Loucy (cell line): ENCODE results near the gene B9D2.

Experiments used
- H2AFZ ChIP-seq: fragments of 200-600 bp; sonication (generic); 2 replicates; pipeline ENCODE4 v1.6.0; 2016; ENCODE audit warnings: antibody characterized with exemption, mild to moderate bottlenecking, low read length, moderate library complexity
- H3F3A ChIP-seq: fragments of 200-600 bp; 2 replicates; pipeline ENCODE4 v1.6.0; 2016; ENCODE audit warnings: antibody characterized with exemption, low read depth, mild to moderate bottlenecking
- H3K27me3 ChIP-seq: fragments of 200-600 bp; sonication (generic); 2 replicates; pipeline ENCODE4 v1.6.1; 2014; ENCODE audit warnings: low read length, mild to moderate bottlenecking; ENCODE audit not compliant: insufficient read depth, poor library complexity, severe bottlenecking
- H3K36me3 ChIP-seq: fragments of 200-600 bp; sonication (generic); 2 replicates; pipeline ENCODE4 v1.6.1; 2016; ENCODE audit warnings: low read length; ENCODE audit not compliant: insufficient read depth
- H3K4me1 ChIP-seq: fragments of 200-600 bp; sonication (generic); 2 replicates; pipeline ENCODE4 v1.5.1; 2014; ENCODE audit warnings: low read length, mild to moderate bottlenecking; ENCODE audit not compliant: insufficient read depth, poor library complexity, severe bottlenecking
- H3K4me2 ChIP-seq: fragments of 200-600 bp; sonication (generic); 2 replicates; pipeline ENCODE4 v1.6.0; 2014; ENCODE audit warnings: antibody characterized with exemption, low read length, low read depth, mild to moderate bottlenecking; ENCODE audit not compliant: poor library complexity, severe bottlenecking
- H3K4me3 ChIP-seq: fragments of 200-600 bp; sonication (generic); 2 replicates; pipeline ENCODE4 v1.5.1; 2014; ENCODE audit warnings: low read length, mild to moderate bottlenecking, mixed read lengths; ENCODE audit not compliant: poor library complexity, severe bottlenecking
- H3K79me2 ChIP-seq: fragments of 200-600 bp; sonication (generic); 2 replicates; pipeline ENCODE4 v1.6.1; 2014; ENCODE audit warnings: low read length; ENCODE audit not compliant: insufficient read depth
- H3K9ac ChIP-seq: fragments of 200-600 bp; sonication (generic); 2 replicates; pipeline ENCODE4 v1.6.0; 2014; ENCODE audit warnings: mild to moderate bottlenecking, low read depth, low read length, moderate library complexity; ENCODE audit not compliant: poor library complexity, severe bottlenecking
- H3K9me2 ChIP-seq: fragments of 200-600 bp; sonication (generic); replicated peaks from 2 replicates; pipeline ENCODE4 v1.6.1; 2016; ENCODE audit warnings: low read depth, low read length, mixed read lengths
- H3K9me3 ChIP-seq: fragments of 200-600 bp; sonication (generic); 2 replicates; pipeline ENCODE4 v1.6.1; 2014; ENCODE audit warnings: mild to moderate bottlenecking, antibody characterized with exemption, low read length, low read depth; ENCODE audit not compliant: insufficient read depth
- H4K20me1 ChIP-seq: fragments of 200-600 bp; sonication (generic); 2 replicates; pipeline ENCODE4 v1.6.0; 2014; ENCODE audit warnings: antibody characterized with exemption, low read length, mild to moderate bottlenecking; ENCODE audit not compliant: insufficient read depth, poor library complexity, severe bottlenecking
- EZH2phosphoT487 ChIP-seq: fragments of 200-600 bp; IDR thresholded peaks from 2 replicates; pipeline ENCODE4 v1.6.1; 2018; ENCODE audit warnings: antibody characterized with exemption, mild to moderate bottlenecking, moderate library complexity, borderline replicate concordance
- TF ChIP-seq, protein P1 (sequence below): fragments of 200-600 bp; sonication (generic); conservative IDR thresholded peaks from 2 replicates; pipeline ENCODE4 v1.5.1; 2014; ENCODE audit warnings: mild to moderate bottlenecking, antibody characterized with exemption, low read length

Gene B9D2

DNA sequence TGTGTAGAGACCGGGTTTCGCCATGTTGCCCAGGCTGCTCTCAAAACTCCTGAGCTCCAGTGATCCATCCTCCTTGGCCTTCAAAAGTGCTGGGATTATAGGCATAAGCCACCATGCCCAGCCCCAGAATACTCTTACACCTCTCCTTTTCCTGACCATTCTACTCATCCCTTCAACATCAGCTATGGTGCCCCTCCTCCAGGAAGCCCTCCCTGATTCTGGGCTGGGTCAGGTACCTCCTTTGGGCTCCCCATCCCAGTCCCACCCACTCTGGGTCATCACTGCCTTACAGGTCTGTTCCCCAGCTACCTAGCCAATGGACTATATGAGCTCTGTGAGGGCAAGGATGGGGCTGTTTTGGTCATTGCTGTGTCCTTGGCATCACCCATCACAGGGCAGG lies 19.8 kb downstream of the B9D2 start:
- TF ChIP-seq, protein P1, sequence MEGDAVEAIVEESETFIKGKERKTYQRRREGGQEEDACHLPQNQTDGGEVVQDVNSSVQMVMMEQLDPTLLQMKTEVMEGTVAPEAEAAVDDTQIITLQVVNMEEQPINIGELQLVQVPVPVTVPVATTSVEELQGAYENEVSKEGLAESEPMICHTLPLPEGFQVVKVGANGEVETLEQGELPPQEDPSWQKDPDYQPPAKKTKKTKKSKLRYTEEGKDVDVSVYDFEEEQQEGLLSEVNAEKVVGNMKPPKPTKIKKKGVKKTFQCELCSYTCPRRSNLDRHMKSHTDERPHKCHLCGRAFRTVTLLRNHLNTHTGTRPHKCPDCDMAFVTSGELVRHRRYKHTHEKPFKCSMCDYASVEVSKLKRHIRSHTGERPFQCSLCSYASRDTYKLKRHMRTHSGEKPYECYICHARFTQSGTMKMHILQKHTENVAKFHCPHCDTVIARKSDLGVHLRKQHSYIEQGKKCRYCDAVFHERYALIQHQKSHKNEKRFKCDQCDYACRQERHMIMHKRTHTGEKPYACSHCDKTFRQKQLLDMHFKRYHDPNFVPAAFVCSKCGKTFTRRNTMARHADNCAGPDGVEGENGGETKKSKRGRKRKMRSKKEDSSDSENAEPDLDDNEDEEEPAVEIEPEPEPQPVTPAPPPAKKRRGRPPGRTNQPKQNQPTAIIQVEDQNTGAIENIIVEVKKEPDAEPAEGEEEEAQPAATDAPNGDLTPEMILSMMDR: no peak
- TF ChIP-seq EZH2phosphoT487: no peak
- Histone ChIP-seq H3K27me3 (no peaks in the 10 kb centered on the region), H3K9ac (no peak overlapping the region), H3K9me2 (no peaks in the 10 kb centered on the region), H3K4me2 (no peak overlapping the region), H3K36me3 (peaks cover 59% of the 10 kb centered on the region; the same call in 1 of the 2 replicates), H4K20me1 (peaks cover 32% of the 10 kb centered on the region), H3K79me2 (peaks cover 58% of the 10 kb centered on the region), H3K4me3 (no peak overlapping the region), H3F3A (no peaks in the 10 kb centered on the region), H3K9me3 (no peaks in the 10 kb centered on the region), H3K4me1 (peaks cover 18% of the 10 kb centered on the region), H2AFZ (no peak overlapping the region)

- peaks cover 43% of the 10 kb centered on the region; the same call in 1 of the 2 replicates for H3K79me2 ChIP-seq
- TF ChIP-seq EZH2phosphoT487: no peak
- TF ChIP-seq, protein P1: no peak
- no peak overlapping the region for H3K9ac ChIP-seq
These were observed 22.1 kb downstream of the B9D2 start for GRCh38 chr19:41341669-41342490.

DNA sequence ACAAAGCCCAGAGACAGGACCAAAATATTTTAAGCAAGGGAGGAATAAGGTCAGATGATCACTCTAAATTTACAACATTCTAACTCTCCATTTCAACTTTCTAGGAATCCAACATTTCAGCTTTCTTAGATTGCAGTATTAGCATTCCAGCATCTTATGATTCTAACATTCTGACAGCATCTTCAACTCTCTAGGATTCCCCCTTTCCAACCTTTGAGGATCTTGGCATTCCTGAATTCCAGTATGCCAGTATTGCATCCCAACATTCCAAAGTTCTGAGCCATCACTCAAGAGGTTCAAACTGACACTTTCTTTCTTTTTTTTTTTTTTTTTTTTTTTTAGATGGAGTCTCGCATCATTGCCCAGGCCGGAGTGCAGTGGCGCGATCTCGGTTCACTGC lies 24.0 kb downstream of the B9D2 start:
- Histone ChIP-seq H2AFZ (no peak overlapping the region), H3K36me3 (peaks cover 69% of the 10 kb centered on the region; the same call in 1 of the 2 replicates), H4K20me1 (peaks cover 23% of the 10 kb centered on the region), H3F3A (no peaks in the 10 kb centered on the region), H3K27me3 (no peaks in the 10 kb centered on the region), H3K9ac (no peak overlapping the region), H3K79me2 (peaks cover 31% of the 10 kb centered on the region; the same call in 1 of the 2 replicates), H3K9me2 (no peaks in the 10 kb centered on the region), H3K4me3 (no peak overlapping the region), H3K4me1 (peaks cover 13% of the 10 kb centered on the region), H3K9me3 (no peaks in the 10 kb centered on the region), H3K4me2 (no peak overlapping the region)
- TF ChIP-seq, protein P1: no peak
- TF ChIP-seq EZH2phosphoT487: no peak

More at GRCh38 chr19:41341669-41342490, 22.1 kb downstream of the B9D2 start:
- H3K9me3 ChIP-seq: no peaks in the 10 kb centered on the region
- H4K20me1 ChIP-seq: peaks cover 27% of the 10 kb centered on the region
- no peaks in the 10 kb centered on the region for H3K27me3 ChIP-seq
- H3K4me3 ChIP-seq: no peak overlapping the region
- H3K4me1 ChIP-seq: peaks cover 13% of the 10 kb centered on the region
- no peak overlapping the region for H3K4me2 ChIP-seq
- no peak overlapping the region for H2AFZ ChIP-seq
- peaks cover 66% of the 10 kb centered on the region; the same call in 1 of the 2 replicates for H3K36me3 ChIP-seq
- H3F3A ChIP-seq: no peaks in the 10 kb centered on the region
- H3K9me2 ChIP-seq: no peaks in the 10 kb centered on the region
